K562 (cell line): ENCODE results near the gene VPS45. TPM values are rescaled to one million over a fixed set of nuclear protein-coding genes. Genes with fewer than 3 reads are reported as not detected.
"Not testable (repeated sequence)": the region's sequence is repeated elsewhere in the genome, so short reads cannot be mapped to it uniquely, and the experiment has no call there.

ENCODE experiments used
- ATAC-seq: fragments of 200-7000 bp; cut with Tn5 transposase; 3 replicates; pipeline ENCODE4 v1.9.1; 2020; ENCODE audit warnings: moderate library complexity
- BruUV-seq: library from RNA; stranded (reverse); fragments of 400-500 nt; replicated peaks from 2 replicates; lab custom pipeline; 2021; lab: Mats Ljungman, UMichigan
- CTCF ChIA-PET: fragments of 300-600 bp; formaldehyde crosslinking; extraction: SDS; loops from one replicate; lab custom pipeline; 2021; ENCODE audit warnings: low intra/inter-chr PET ratio; lab: Yijun Ruan, JAX
- POLR2A ChIA-PET: fragments of 300-600, 350-650 bp; sonication (Branson Sonifier 250); formaldehyde crosslinking; extraction: SDS; loops from one replicate; lab custom pipeline; 2021; ENCODE audit warnings: antibody characterized with exemption, inconsistent platforms; lab: Yijun Ruan, JAX
- DNase-seq, 4 experiments: peaks; one replicate each; pipeline versions ENCODE4 v3.0.0 to v3.0.0-alpha.2; 2011 to 2018; ENCODE audit warnings: low spot score in 3 of 4, mixed read lengths in 3 of 4; ENCODE audit errors: extremely low read depth in 1 of 4
- FAIRE-seq: peaks from 2 replicates; lab custom pipeline; 2011; peaks lifted over from hg19 to GRCh38; lab: Jason Lieb, UNC
- H2AFZ ChIP-seq: 2 replicates; pipeline ENCODE4 v1.6.0; 2011; ENCODE audit warnings: low read depth, low read length, control low read depth, inconsistent platforms
- H3K27ac ChIP-seq: fragments of 200-600 bp; 3 replicates; pipeline ENCODE4 v1.8.0; 2011; ENCODE audit warnings: low read depth, mild to moderate bottlenecking, control low read depth, inconsistent platforms, low read length, moderate library complexity, mixed read lengths; ENCODE audit errors: extremely low read depth
- H3K27me3 ChIP-seq, 2 experiments: fragments of 300-600 bp in 1 of 2; 2 replicates in 1 of 2; 3 replicates in 1 of 2; pipeline versions ENCODE4 v1.6.0 to v1.8.0; 2011; ENCODE audit warnings: inconsistent platforms in 2 of 2, low read length in 2 of 2, mild to moderate bottlenecking in 1 of 2, mixed read lengths in 1 of 2, moderate library complexity in 1 of 2; ENCODE audit not compliant: control insufficient read depth in 2 of 2, insufficient read depth in 2 of 2
- H3K36me3 ChIP-seq: fragments of 300-600 bp; 3 replicates; pipeline ENCODE4 v1.8.0; 2011; ENCODE audit warnings: mild to moderate bottlenecking, low read length, inconsistent platforms; ENCODE audit not compliant: control insufficient read depth, insufficient read depth
- H3K4me1 ChIP-seq, 2 experiments: fragments of 200-600 bp in 1 of 2; replicated peaks in 1 of 2; 2 replicates in 1 of 2; 3 replicates in 1 of 2; pipeline versions ENCODE4 v1.5.1 to v1.8.0; 2011; ENCODE audit warnings: inconsistent platforms in 2 of 2, low read length in 2 of 2, mild to moderate bottlenecking in 1 of 2, mixed read lengths in 1 of 2, moderate library complexity in 1 of 2; ENCODE audit not compliant: control insufficient read depth in 2 of 2, insufficient read depth in 2 of 2
- H3K4me2 ChIP-seq: 2 replicates; pipeline ENCODE4 v1.6.1; 2011; ENCODE audit warnings: low read length, control low read depth, inconsistent platforms, mixed read lengths; ENCODE audit not compliant: insufficient read depth
- H3K4me3 ChIP-seq: fragments of 200-600 bp; sonication (generic), shearing (Covaris generic); 2 replicates; pipeline ENCODE4 v1.5.1; 2016; ENCODE audit warnings: control low read depth, inconsistent platforms
- H3K79me2 ChIP-seq: fragments of 200-600 bp; 3 replicates; pipeline ENCODE4 v1.8.0; 2011; ENCODE audit warnings: low read length, inconsistent platforms; ENCODE audit not compliant: control insufficient read depth, insufficient read depth
- H3K9ac ChIP-seq, 2 experiments: 2 replicates each; pipeline versions ENCODE4 v1.6.0 to v1.6.1; 2011; ENCODE audit warnings: low read depth in 2 of 2, low read length in 2 of 2, control low read depth in 1 of 2, inconsistent platforms in 1 of 2, mild to moderate bottlenecking in 1 of 2, mixed read lengths in 1 of 2; ENCODE audit not compliant: insufficient read depth in 1 of 2
- H3K9me1 ChIP-seq: one replicate; pipeline ENCODE4 v1.6.0; 2011; ENCODE audit warnings: inconsistent platforms, mild to moderate bottlenecking, low read length, moderate library complexity; ENCODE audit not compliant: control insufficient read depth, insufficient read depth
- H3K9me3 ChIP-seq: replicated peaks from 2 replicates; pipeline ENCODE4 v1.5.1; 2011; ENCODE audit warnings: low read depth, low read length, inconsistent platforms; ENCODE audit not compliant: control insufficient read depth, insufficient read depth
- H4K20me1 ChIP-seq: replicated peaks from 2 replicates; pipeline ENCODE4 v1.6.1; 2011; ENCODE audit warnings: low read length, inconsistent platforms, mixed read lengths; ENCODE audit not compliant: control insufficient read depth, insufficient read depth
- BCOR ChIP-seq: fragments of 450-650 bp; IDR thresholded peaks from 2 replicates; pipeline ENCODE4 v1.6.1; 2016
- MGA ChIP-seq: fragments of 450-650 bp; IDR thresholded peaks from 2 replicates; pipeline ENCODE4 v1.6.1; 2016; ENCODE audit warnings: mild to moderate bottlenecking, moderate library complexity
- RBFOX2 ChIP-seq: fragments of 200-400 bp; formaldehyde crosslinking; IDR thresholded peaks from 2 replicates; pipeline ENCODE4 v1.6.1; 2017; ENCODE audit warnings: low read depth, mild to moderate bottlenecking, low read length, moderate library complexity
- SMAD4 ChIP-seq: fragments of 250-450 bp; sonication (Bioruptor Pico); conservative IDR thresholded peaks from 2 replicates; pipeline ENCODE4 v1.8.0; 2021; ENCODE audit warnings: inconsistent platforms, mild to moderate bottlenecking, moderate library complexity
- ZNF592 ChIP-seq: fragments of 450-650 bp; IDR thresholded peaks from 2 replicates; pipeline ENCODE4 v1.6.1; 2017; ENCODE audit warnings: antibody characterized with exemption, mild to moderate bottlenecking
- WGBS: fragments of 100-300 bp; shearing (Covaris generic); methylation state at CpG from one replicate; pipeline ENCODE4 v1.1.6; 2016; ENCODE audit warnings: low coverage, mixed read lengths; ENCODE audit not compliant: insufficient coverage; ENCODE audit errors: missing lambda C conversion rate; 5-methylcytosine and 5-hydroxymethylcytosine counted together
- in situ Hi-C: fragments of 300-500 bp; cut with MboI; formaldehyde crosslinking; loops from 4 replicates; pipeline ENCODE4 v1.15.0; 2018; ENCODE audit warnings: inconsistent platforms, mixed read lengths
- intact Hi-C: fragments of 100-400 bp; cut with micrococcal nuclease; formaldehyde crosslinking; loops from 2 replicates; pipeline ENCODE4 v1.14.2; 2022
- polyA plus RNA-seq, 8 experiments: library from polyadenylated mRNA; depleted of rRNA in 4 of 8; stranded (reverse) in 5 of 8; unstranded in 3 of 8; fragments of >200 nt; fragmentation: Nextera tagmentation in 2 of 8; fragmentation: Illumina TruSeq in 1 of 8; extraction: Ambion mirVana in 2 of 8; extraction: Trizol in 1 of 8; gene quantifications; 2 replicates each; pipeline versions ENCODE4 v1.2.1 to v1.2.3, GENCODE V29; 2011 to 2014; ENCODE audit warnings: inconsistent platforms in 1 of 8, missing spikeins in 1 of 8
- total RNA-seq, 7 experiments: library from RNA; depleted of rRNA in 6 of 7; stranded (reverse); fragments of >200 nt in 6 of 7; fragmentation: Illumina TruSeq in 2 of 7; extraction: Trizol in 2 of 7; gene quantifications; 2 replicates each; pipeline versions ENCODE4 v1.2.1 to v1.2.3, GENCODE V29; 2011 to 2021; ENCODE audit warnings: low replicate concordance in 1 of 7

Gene VPS45
- total and polyA plus RNA-seq, 9 of the 15 experiments (the other 6 are each of a cell fraction or from before 2014, with no cell fraction given) = 17.9 to 48.2 (median 34.4) TPM

- H3K79me2 ChIP-seq, H3K9me1 ChIP-seq, H3K36me3 ChIP-seq, H3K9me3 ChIP-seq, FAIRE-seq, H3K4me3 ChIP-seq, H3K27me3 ChIP-seq, H4K20me1 ChIP-seq, in situ Hi-C loops, BruUV-seq, DNase-seq: not testable (repeated sequence)
- ChIA-PET POLR2A (interaction anchor here (0.7 to 2.9 kb wide), 7 partner anchors 18 to 299 kb away, joined by 3 to 27 read pairs (median 3); a partner anchor contains a TSS), CTCF (interaction anchor here (0.6 to 2.2 kb wide), 4 partner anchors 95 to 298 kb away, joined by 5 to 19 read pairs (median 7); a partner anchor contains a TSS)
- Histone ChIP-seq H2AFZ (peak overlapping the region; percentile 78), H3K4me2 (peak overlapping the region; percentile 19; the same call in 1 of the 2 replicates), H3K4me1 (peaks cover 4 to 12% of the 10 kb centered on the region in 2 experiments; a peak in 4 of 5 replicates), H3K27ac (peak overlapping the region; percentile 43; the same call in 2 of the 3 replicates), H3K9ac (peak overlapping the region in 1 of 2 experiments; percentile 23; a peak in 1 of 4 replicates)
- intact Hi-C loops = loop anchor here (2.0 to 5.0 kb wide), 3 partner anchors 18 to 224 kb away; partner anchors contain the start of gene VPS45
- ATAC-seq = peak; percentile 29
- WGBS = 58% methylated on average over 7 of the region's 7 CpGs
- TF ChIP-seq MGA = 0 out of 2 replicates have a peak, but pooled peaks have one; percentile 12
- TF ChIP-seq BCOR = peak; percentile 7; the same call in 1 of the 2 replicates
- TF ChIP-seq RBFOX2 = peak; percentile 31; the same call in 1 of the 2 replicates
- TF ChIP-seq SMAD4 (CRISPR knock-in tag) = peak; percentile 13; the same call in 1 of the 2 replicates
- 0 out of 2 replicates have a peak, but pooled peaks have one; percentile 36 for TF ChIP-seq ZNF592
Observed at GRCh38 chr1:150186438-150186788, 118.8 kb downstream of the VPS45 start.
